H1 (cell line): Measurements from ENCODE around the gene FBXO38. TPM values are rescaled to one million over a fixed set of nuclear protein-coding genes. Genes with fewer than 3 reads are reported as not detected.

Experiments used
- BRCA1 ChIP-seq: IDR thresholded peaks from 2 replicates; pipeline ENCODE4 v1.6.1; 2012; ENCODE audit warnings: low read depth, low read length, improper control_type of control experiment
- CEBPB ChIP-seq: IDR thresholded peaks from 2 replicates; pipeline ENCODE4 v1.6.1; 2012; ENCODE audit warnings: low read depth, low read length
- EGR1 ChIP-seq: IDR thresholded peaks from 2 replicates; pipeline ENCODE4 v1.6.1; 2011; ENCODE audit warnings: low read depth, low read length, borderline replicate concordance
- GABPA ChIP-seq: IDR thresholded peaks from 2 replicates; pipeline ENCODE4 v1.6.1; 2011; ENCODE audit warnings: mild to moderate bottlenecking, low read length, moderate library complexity, borderline replicate concordance; ENCODE audit not compliant: insufficient read depth
- HDAC6 ChIP-seq: IDR thresholded peaks from one replicate; pipeline ENCODE4 v1.7.1; 2012; ENCODE audit warnings: low read depth, mild to moderate bottlenecking, inconsistent platforms, low read length, moderate library complexity
- NRF1 ChIP-seq: IDR thresholded peaks from 2 replicates; pipeline ENCODE4 v1.6.1; 2011; ENCODE audit warnings: mild to moderate bottlenecking, low read depth, low read length, improper control_type of control experiment
- POLR2AphosphoS5 ChIP-seq: IDR thresholded peaks from 2 replicates; pipeline ENCODE4 v1.6.1; 2011; ENCODE audit warnings: low read depth, low read length
- SIRT6 ChIP-seq: IDR thresholded peaks from one replicate; pipeline ENCODE4 v1.7.1; 2012; ENCODE audit warnings: low read length, inconsistent platforms
- SIX5 ChIP-seq: IDR thresholded peaks from 2 replicates; pipeline ENCODE4 v1.6.1; 2011; ENCODE audit warnings: mild to moderate bottlenecking, low read depth, low read length
- TBP ChIP-seq: IDR thresholded peaks from 2 replicates; pipeline ENCODE4 v1.6.1; 2011; ENCODE audit warnings: low read depth, low read length, improper control_type of control experiment
- polyA plus RNA-seq, 7 experiments: library from polyadenylated mRNA; depleted of rRNA in 3 of 7; stranded (reverse) in 5 of 7; unstranded in 2 of 7; fragments of >200 nt in 5 of 7; fragments of 200-250 nt in 2 of 7; gene quantifications; 1 replicate in 5 of 7; 2 replicates in 1 of 7; 4 replicates in 1 of 7; pipeline versions ENCODE4 v1.2.1 to v1.2.3, GENCODE V29; 2011 to 2013; ENCODE audit warnings: missing spikeins in 2 of 7, mixed read lengths in 2 of 7
- total RNA-seq: library from RNA; stranded (reverse); fragmentation: NEBNext Ultra II Directional; extraction: Animal tissue kit (Norgen Biotek cat#: 25700); gene quantifications from 2 replicates; pipeline ENCODE4 v1.2.1, GENCODE V29; 2021

Gene FBXO38
- total and polyA plus RNA-seq, 2 of the 8 experiments (the other 6 are each of a cell fraction or from before 2014, with no cell fraction given): 9.1 to 34.3 TPM

DNA sequence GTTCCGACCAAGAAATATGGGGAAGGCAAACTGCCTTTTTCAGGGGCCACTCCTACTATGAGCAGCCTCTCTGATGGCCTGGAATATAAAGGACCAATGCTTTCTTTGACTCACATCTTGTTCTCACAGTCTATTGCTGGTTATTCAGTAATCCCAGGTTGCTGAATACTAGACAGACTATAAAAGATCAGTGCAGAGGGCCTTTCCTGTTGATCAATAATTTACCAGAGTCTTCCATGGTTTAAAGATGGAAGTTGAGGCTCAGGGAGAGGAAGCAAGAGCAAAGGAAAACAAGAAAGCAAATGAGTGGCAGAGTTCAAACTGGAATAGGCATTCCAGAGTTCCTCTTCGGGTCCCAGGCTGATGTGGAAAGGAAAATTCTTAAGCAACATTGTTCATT, 62.9 kb downstream of the FBXO38 start (continued):
- no peak for TF ChIP-seq SIX5
- TF ChIP-seq SIRT6: no peak
- TF ChIP-seq HDAC6: no peak
- no peak for TF ChIP-seq TBP
- TF ChIP-seq BRCA1: no peak
- no peak for TF ChIP-seq NRF1
- TF ChIP-seq GABPA: no peak
- TF ChIP-seq CEBPB: no peak
- TF ChIP-seq EGR1: no peak
- TF ChIP-seq POLR2AphosphoS5: no peak
